AG04450 (cell line): Measurements from ENCODE around the gene PNLIP. TPM values are rescaled to one million over a fixed set of nuclear protein-coding genes. Genes with fewer than 3 reads are reported as not detected.

ENCODE experiments used
- CTCF ChIA-PET: fragments of 300-600, 350-600 bp; formaldehyde crosslinking; extraction: SDS; loops from one replicate; lab custom pipeline; 2022; ENCODE audit warnings: antibody characterized with exemption, inconsistent platforms; lab: Charles Lee
- POLR2A ChIA-PET: fragments of 350-600 bp; formaldehyde crosslinking; extraction: SDS; loops from one replicate; lab custom pipeline; 2021; ENCODE audit warnings: antibody characterized with exemption, inconsistent platforms; lab: Yijun Ruan, JAX
- DNase-seq: peaks from one replicate; pipeline ENCODE4 v3.0.0-alpha.2; 2011; ENCODE audit warnings: low read depth, low spot score
- H3K27ac ChIP-seq: one replicate; pipeline ENCODE4 v1.5.1; 2012; ENCODE audit warnings: low read depth, low read length, control low read depth
- H3K27me3 ChIP-seq: one replicate; pipeline ENCODE4 v1.6.0; 2012; ENCODE audit warnings: low read length; ENCODE audit not compliant: control insufficient read depth, insufficient read depth
- H3K4me3 ChIP-seq: 2 replicates; pipeline ENCODE4 v1.5.1; 2011; ENCODE audit warnings: mild to moderate bottlenecking, low read depth, low read length, control low read depth
- H3K9me3 ChIP-seq: 2 replicates; pipeline ENCODE4 v1.5.1; 2012; ENCODE audit warnings: low read length; ENCODE audit not compliant: control insufficient read depth, insufficient read depth
- CTCF ChIP-seq: IDR thresholded peaks from 2 replicates; pipeline ENCODE4 v1.5.1; 2011; ENCODE audit warnings: low read depth, low read length, control low read depth, inconsistent platforms
- polyA plus RNA-seq: library from polyadenylated mRNA; depleted of rRNA; stranded (reverse); fragments of >200 nt; gene quantifications from 2 replicates; pipeline ENCODE4 v1.2.3, GENCODE V29; 2011; rRNA removed
- small RNA-seq: library from RNA; depleted of rRNA; stranded (forward); fragments of <200 nt; gene quantifications from one replicate; pipeline ENCODE3, GENCODE V24; 2012; ENCODE audit warnings: low read depth; ENCODE audit not compliant: insufficient read length

PNLIP gene
- polyA plus RNA-seq, 1 experiment, result not detected

- ChIA-PET CTCF (no interaction called here), POLR2A (no interaction called here)
- Histone ChIP-seq H3K27me3 (peaks cover 5% of the 10 kb centered on the region), H3K9me3 (peaks cover 11% of the 10 kb centered on the region; the same call in 1 of the 2 replicates), H3K4me3 (no peak overlapping the region), H3K27ac (no peak overlapping the region)
- DNase-seq, result no peak
- TF ChIP-seq CTCF, result no peak
These were observed 66.5 kb downstream of the PNLIP start for GRCh38 chr10:116612107-116612769.

- Histone ChIP-seq H3K9me3 (peaks cover 11% of the 10 kb centered on the region; the same call in 1 of the 2 replicates), H3K27me3 (peaks cover 5% of the 10 kb centered on the region), H3K27ac (no peak overlapping the region), H3K4me3 (no peak overlapping the region)
- no peak for TF ChIP-seq CTCF
- ChIA-PET CTCF (interaction anchor here (0.8 kb wide), 1 partner anchor 69 kb away, joined by 3 read pairs; no protein-coding TSS in a partner anchor), POLR2A (no interaction called here)
- no peak for DNase-seq
These were observed 67.7 kb downstream of the PNLIP start for GRCh38 chr10:116613471-116613870.

GRCh38 chr10:116614796-116615195, 69.1 kb downstream of the PNLIP start:
- CTCF ChIA-PET, result no interaction called here
- H3K9me3 ChIP-seq, result peaks cover 6% of the 10 kb centered on the region; the same call in 1 of the 2 replicates
- no peak overlapping the region for H3K27ac ChIP-seq
- no peak for TF ChIP-seq CTCF
- POLR2A ChIA-PET, result no interaction called here
- DNase-seq, result no peak
- H3K4me3 ChIP-seq, result no peak overlapping the region
- H3K27me3 ChIP-seq, result no peaks in the 10 kb centered on the region

- TF ChIP-seq CTCF, result no peak
- CTCF ChIA-PET, result interaction anchor here (1.6 kb wide), 1 partner anchor 9 kb away, joined by 3 read pairs; no protein-coding TSS in a partner anchor
- DNase-seq, result no peak
- no peak overlapping the region for H3K27ac ChIP-seq
- H3K9me3 ChIP-seq, result peaks cover 1% of the 10 kb centered on the region; the same call in 1 of the 2 replicates
- POLR2A ChIA-PET, result no interaction called here
- H3K27me3 ChIP-seq, result no peaks in the 10 kb centered on the region
- H3K4me3 ChIP-seq, result no peak overlapping the region
These were observed 69.6 kb downstream of the PNLIP start for GRCh38 chr10:116615199-116615776.

Small RNA genes within 50 kb of the gene (small RNA-seq; reads per million reads assigned to genes)
- gene RNU6-1090P, result not detected

Other genes starting within 250 kb of the PNLIP start
- gene CCDC172, start 221.5 kb upstream of the PNLIP start, polyA plus RNA-seq, result not detected in 2 replicates
- not detected in 2 replicates for gene PNLIPRP3, start 118.1 kb upstream of the PNLIP start, polyA plus RNA-seq
- gene PNLIPRP1, start 45.0 kb downstream of the PNLIP start, polyA plus RNA-seq, result not detected in 2 replicates
- gene PNLIPRP2, start 75.0 kb downstream of the PNLIP start, polyA plus RNA-seq, result not detected in 2 replicates
- gene HSPA12A, start 196.6 kb downstream of the PNLIP start, polyA plus RNA-seq, result 20.0 and 20.5 TPM in 2 replicates